NCI-H460 (cell line): ENCODE results near the gene AMER1. TPM values are rescaled to one million over a fixed set of nuclear protein-coding genes. Genes with fewer than 3 reads are reported as not detected.

Experiments
- DNase-seq: peaks from one replicate; pipeline ENCODE4 v3.0.0-alpha.2; 2016; ENCODE audit warnings: low read depth; ENCODE audit errors: extremely low read depth
- small RNA-seq, 2 experiments: library from RNA; depleted of rRNA; stranded (forward); fragments of <200 nt; gene quantifications; one replicate each; pipeline ENCODE3, GENCODE V24; 2014
- total RNA-seq: library from RNA; depleted of rRNA; stranded (reverse); fragments of >200 nt; shearing (Covaris generic); gene quantifications from 2 replicates; pipeline ENCODE4 v1.2.3, GENCODE V29; 2014; rRNA removed

The AMER1 gene
- total RNA-seq, 1 experiment from 2014 or later, result 6.0 TPM

DNA sequence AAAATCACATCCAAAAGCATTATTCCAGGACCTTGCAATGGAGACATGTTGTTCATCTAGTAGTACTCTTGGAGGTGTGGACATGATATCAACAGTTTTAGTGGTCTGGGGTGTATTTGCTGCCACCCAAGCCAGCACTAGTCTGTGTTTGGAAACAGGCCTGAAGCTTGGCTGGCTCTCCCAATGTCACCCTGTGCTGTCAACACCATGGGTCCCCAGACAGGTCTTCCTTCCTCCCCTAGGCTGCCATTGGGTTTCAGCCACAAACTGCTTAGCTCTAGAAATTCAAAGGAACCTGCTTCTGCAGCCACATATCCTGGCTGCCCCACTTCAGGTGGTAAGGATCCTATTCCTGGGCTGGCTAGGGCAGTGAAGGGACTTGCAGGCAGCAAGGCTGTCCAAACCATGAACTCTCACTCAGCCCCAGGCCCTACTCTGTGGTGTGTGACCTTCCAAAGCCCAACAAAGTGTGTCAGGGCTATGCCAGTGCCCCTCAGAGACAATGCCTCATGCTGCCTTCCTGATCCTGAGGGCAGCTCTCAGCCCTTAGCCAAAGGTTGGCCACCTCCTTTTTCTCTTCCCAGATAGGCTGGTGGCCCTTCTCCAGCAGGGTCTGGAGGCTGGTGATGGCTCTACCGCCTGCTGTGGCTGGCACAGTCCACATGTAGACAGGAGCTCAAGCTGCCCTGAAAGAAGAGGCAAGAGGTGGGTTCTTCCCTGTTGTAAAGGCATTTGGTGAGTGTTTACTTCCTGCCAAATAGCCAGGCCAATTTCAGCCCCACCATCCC, 18.3 kb downstream of the AMER1 start:
- DNase-seq, result no peak

DNA sequence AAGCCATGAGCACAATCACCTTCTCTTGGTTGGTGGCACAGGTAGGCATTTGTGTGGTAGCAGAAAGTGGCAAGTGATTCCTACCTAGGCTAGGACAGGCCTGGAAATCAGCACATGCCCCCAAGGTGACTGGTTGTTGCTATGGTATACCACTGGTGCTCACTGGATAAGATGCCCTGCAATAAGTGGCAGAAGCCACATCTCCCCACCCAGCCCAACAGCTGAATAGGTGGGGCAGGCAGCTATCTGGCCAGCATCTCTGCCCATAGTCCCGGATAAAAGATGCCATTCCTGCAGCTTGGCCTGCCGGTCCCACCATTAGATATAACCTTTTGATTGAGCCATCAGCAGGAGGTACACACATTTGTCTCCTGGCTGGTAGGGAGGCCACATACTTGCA, 21.1 kb downstream of the AMER1 start:
- DNase-seq, result no peak

DNA sequence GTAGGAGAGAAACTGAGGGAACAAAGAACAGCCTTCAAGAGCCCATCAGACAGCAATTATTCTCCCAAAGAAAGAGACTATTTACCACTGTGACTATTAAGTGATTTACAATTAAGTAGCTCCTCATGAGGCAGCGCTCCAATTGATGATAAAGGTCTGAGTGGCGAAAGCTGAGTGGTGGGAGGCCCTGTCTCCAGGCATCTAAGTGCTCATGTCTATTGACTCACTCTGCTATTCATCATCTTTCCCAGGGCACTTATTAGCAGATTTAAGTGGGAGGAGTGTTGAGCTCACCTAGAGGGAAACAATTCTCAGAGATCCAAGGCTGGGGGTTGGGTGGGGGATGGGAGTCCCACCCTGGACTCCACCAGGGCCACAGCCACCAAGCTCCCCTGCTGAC, 23.3 kb downstream of the AMER1 start:
- no peak for DNase-seq

DNA sequence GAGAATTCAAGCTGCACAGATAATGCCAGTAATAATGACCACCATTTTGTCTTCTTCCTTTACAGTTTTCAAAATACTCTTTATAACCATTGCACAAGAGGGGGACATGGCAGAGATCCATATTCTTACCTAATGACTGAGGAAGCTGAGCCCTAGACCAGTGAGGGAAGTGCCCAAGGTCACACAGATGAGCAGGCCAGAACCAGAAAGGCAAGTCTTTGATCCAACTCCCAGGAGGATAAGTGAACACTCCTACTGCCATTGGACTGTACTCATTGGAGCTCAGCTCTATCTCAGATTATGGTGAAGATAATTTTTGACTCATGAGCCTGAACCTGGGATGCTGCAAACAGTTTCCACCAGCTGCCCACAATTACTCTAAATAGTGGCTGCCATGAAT, 28.6 kb downstream of the AMER1 start:
- no peak for DNase-seq

DNA sequence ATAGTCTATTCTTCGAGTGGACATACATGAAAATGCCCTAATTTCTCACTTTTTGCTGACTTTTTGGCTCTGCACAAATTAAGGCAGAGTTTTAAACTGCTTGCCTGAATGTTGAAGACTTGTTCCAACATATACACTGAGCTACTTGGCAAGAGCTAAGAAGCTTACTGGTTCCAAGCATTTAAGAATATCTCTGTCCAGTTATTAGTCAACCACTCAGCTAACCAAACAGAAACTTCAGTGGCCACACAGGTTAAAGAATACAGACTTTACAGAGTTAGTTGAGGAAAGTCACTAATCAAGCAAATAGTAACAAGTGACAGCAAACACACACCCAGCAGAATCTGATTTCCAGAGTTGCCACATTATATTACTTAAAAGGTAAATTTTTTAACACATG, 35.5 kb downstream of the AMER1 start:
- no peak for DNase-seq

DNA sequence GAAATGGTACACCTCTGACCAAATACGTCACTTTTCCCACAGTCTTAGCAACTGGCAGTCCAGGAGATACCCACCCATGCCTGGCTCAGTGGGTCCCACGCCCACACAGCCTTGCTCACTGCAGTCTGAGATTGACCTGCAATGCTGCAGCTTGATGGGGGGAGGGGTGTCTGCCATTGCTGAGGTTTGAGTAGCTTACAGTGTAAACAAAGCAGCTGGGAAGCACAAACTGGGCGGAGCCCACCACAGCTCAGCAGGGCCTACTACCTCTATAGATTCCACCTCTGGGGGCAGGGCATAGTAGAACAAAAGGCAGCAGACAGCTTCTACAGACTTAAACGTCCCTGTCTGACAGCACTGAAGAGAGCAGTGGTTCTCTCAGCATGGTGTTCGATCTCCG, 52.7 kb downstream of the AMER1 start:
- no peak for DNase-seq

DNA sequence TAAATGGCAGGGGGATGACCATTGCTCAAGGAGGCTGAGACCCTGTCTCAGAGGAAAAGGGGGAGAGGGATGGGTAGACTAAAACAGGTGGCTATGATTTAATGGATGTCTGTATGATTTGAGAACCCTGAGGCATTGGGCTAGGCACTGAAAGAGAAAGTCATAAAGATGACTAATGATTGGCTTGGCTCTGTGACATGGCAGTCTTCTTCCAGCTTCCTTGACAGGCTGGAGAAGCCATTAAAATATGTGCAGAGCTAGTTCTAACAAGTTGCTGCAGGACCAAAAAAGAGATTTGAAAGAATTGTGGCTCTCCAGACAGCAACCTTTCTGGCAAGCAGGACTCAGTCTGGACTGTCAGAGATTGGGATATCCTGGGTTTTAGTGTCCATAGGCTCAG, 53.6 kb downstream of the AMER1 start:
- no peak for DNase-seq

DNA sequence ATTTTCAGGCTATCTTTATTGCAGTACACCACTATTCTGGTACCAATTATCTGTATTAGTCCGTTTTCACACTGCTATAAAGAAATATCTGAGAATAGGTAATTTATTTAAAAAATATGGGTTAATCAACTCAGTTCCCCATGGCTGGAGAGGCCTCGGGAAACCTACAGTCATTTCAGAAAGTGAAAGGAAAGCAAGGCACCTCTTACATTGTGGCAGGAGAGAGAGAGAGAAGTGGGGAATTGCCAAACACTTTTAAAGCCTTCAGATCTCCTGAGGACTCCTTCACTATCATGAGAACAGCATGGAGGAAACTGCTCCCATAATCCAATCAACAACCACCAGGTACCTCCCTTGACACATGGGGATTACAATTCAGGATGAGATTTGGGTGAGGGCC, 54.7 kb downstream of the AMER1 start:
- DNase-seq, result no peak

Small RNA genes lying within 50 kb of the gene (small RNA-seq; reads per million reads assigned to genes)
- 0 reads per million in 2 experiments for gene RN7SL799P

Other genes starting within 250 kb of the AMER1 start
- gene ASB12, start 24.9 kb upstream of the AMER1 start, total RNA-seq, result 0.07 TPM in 1 of 2 replicates, not detected in the other
- 2.0 and 2.3 TPM in 2 replicates for gene MTMR8, start 189.7 kb upstream of the AMER1 start, total RNA-seq